K562 (cell line): ENCODE data around the gene SMIM12. TPM values are rescaled to one million over a fixed set of nuclear protein-coding genes. Genes with fewer than 3 reads are reported as not detected.

Experiments
- ATAC-seq: fragments of 200-7000 bp; cut with Tn5 transposase; 3 replicates; pipeline ENCODE4 v1.9.1; 2020; ENCODE audit warnings: moderate library complexity
- BruUV-seq: library from RNA; stranded (reverse); fragments of 400-500 nt; replicated peaks from 2 replicates; lab custom pipeline; 2021; lab: Mats Ljungman, UMichigan
- CTCF ChIA-PET: fragments of 300-600 bp; formaldehyde crosslinking; extraction: SDS; loops from one replicate; lab custom pipeline; 2021; ENCODE audit warnings: low intra/inter-chr PET ratio; lab: Yijun Ruan, JAX
- POLR2A ChIA-PET: fragments of 300-600, 350-650 bp; sonication (Branson Sonifier 250); formaldehyde crosslinking; extraction: SDS; loops from one replicate; lab custom pipeline; 2021; ENCODE audit warnings: antibody characterized with exemption, inconsistent platforms; lab: Yijun Ruan, JAX
- DNase-seq, 4 experiments: peaks; one replicate each; pipeline versions ENCODE4 v3.0.0 to v3.0.0-alpha.2; 2011 to 2018; ENCODE audit warnings: low spot score in 3 of 4, mixed read lengths in 3 of 4; ENCODE audit errors: extremely low read depth in 1 of 4
- FAIRE-seq: peaks from 2 replicates; lab custom pipeline; 2011; peaks lifted over from hg19 to GRCh38; lab: Jason Lieb, UNC
- H2AFZ ChIP-seq: 2 replicates; pipeline ENCODE4 v1.6.0; 2011; ENCODE audit warnings: low read depth, low read length, control low read depth, inconsistent platforms
- H3K27ac ChIP-seq: fragments of 200-600 bp; 3 replicates; pipeline ENCODE4 v1.8.0; 2011; ENCODE audit warnings: low read depth, mild to moderate bottlenecking, control low read depth, inconsistent platforms, low read length, moderate library complexity, mixed read lengths; ENCODE audit errors: extremely low read depth
- H3K27me3 ChIP-seq, 2 experiments: fragments of 300-600 bp in 1 of 2; 2 replicates in 1 of 2; 3 replicates in 1 of 2; pipeline versions ENCODE4 v1.6.0 to v1.8.0; 2011; ENCODE audit warnings: inconsistent platforms in 2 of 2, low read length in 2 of 2, mild to moderate bottlenecking in 1 of 2, mixed read lengths in 1 of 2, moderate library complexity in 1 of 2; ENCODE audit not compliant: control insufficient read depth in 2 of 2, insufficient read depth in 2 of 2
- H3K36me3 ChIP-seq: fragments of 300-600 bp; 3 replicates; pipeline ENCODE4 v1.8.0; 2011; ENCODE audit warnings: mild to moderate bottlenecking, low read length, inconsistent platforms; ENCODE audit not compliant: control insufficient read depth, insufficient read depth
- H3K4me1 ChIP-seq, 2 experiments: fragments of 200-600 bp in 1 of 2; replicated peaks in 1 of 2; 2 replicates in 1 of 2; 3 replicates in 1 of 2; pipeline versions ENCODE4 v1.5.1 to v1.8.0; 2011; ENCODE audit warnings: inconsistent platforms in 2 of 2, low read length in 2 of 2, mild to moderate bottlenecking in 1 of 2, mixed read lengths in 1 of 2, moderate library complexity in 1 of 2; ENCODE audit not compliant: control insufficient read depth in 2 of 2, insufficient read depth in 2 of 2
- H3K4me2 ChIP-seq: 2 replicates; pipeline ENCODE4 v1.6.1; 2011; ENCODE audit warnings: low read length, control low read depth, inconsistent platforms, mixed read lengths; ENCODE audit not compliant: insufficient read depth
- H3K4me3 ChIP-seq: fragments of 200-600 bp; sonication (generic), shearing (Covaris generic); 2 replicates; pipeline ENCODE4 v1.5.1; 2016; ENCODE audit warnings: control low read depth, inconsistent platforms
- H3K79me2 ChIP-seq: fragments of 200-600 bp; 3 replicates; pipeline ENCODE4 v1.8.0; 2011; ENCODE audit warnings: low read length, inconsistent platforms; ENCODE audit not compliant: control insufficient read depth, insufficient read depth
- H3K9ac ChIP-seq, 2 experiments: 2 replicates each; pipeline versions ENCODE4 v1.6.0 to v1.6.1; 2011; ENCODE audit warnings: low read depth in 2 of 2, low read length in 2 of 2, control low read depth in 1 of 2, inconsistent platforms in 1 of 2, mild to moderate bottlenecking in 1 of 2, mixed read lengths in 1 of 2; ENCODE audit not compliant: insufficient read depth in 1 of 2
- H3K9me1 ChIP-seq: one replicate; pipeline ENCODE4 v1.6.0; 2011; ENCODE audit warnings: inconsistent platforms, mild to moderate bottlenecking, low read length, moderate library complexity; ENCODE audit not compliant: control insufficient read depth, insufficient read depth
- H3K9me3 ChIP-seq: replicated peaks from 2 replicates; pipeline ENCODE4 v1.5.1; 2011; ENCODE audit warnings: low read depth, low read length, inconsistent platforms; ENCODE audit not compliant: control insufficient read depth, insufficient read depth
- H4K20me1 ChIP-seq: replicated peaks from 2 replicates; pipeline ENCODE4 v1.6.1; 2011; ENCODE audit warnings: low read length, inconsistent platforms, mixed read lengths; ENCODE audit not compliant: control insufficient read depth, insufficient read depth
- CBFA2T2 ChIP-seq: fragments of 450-650 bp; conservative IDR thresholded peaks from 2 replicates; pipeline ENCODE4 v1.6.1; 2017; ENCODE audit warnings: mild to moderate bottlenecking
- CBFA2T3 ChIP-seq: fragments of 450-650 bp; IDR thresholded peaks from 2 replicates; pipeline ENCODE4 v1.6.1; 2017
- HDAC3 ChIP-seq: fragments of 450-650 bp; IDR thresholded peaks from 2 replicates; pipeline ENCODE4 v1.6.1; 2018; ENCODE audit warnings: borderline replicate concordance, mild to moderate bottlenecking, moderate library complexity; ENCODE audit not compliant: partially characterized antibody
- IRF2 ChIP-seq: sonication (generic); formaldehyde crosslinking; IDR thresholded peaks from 2 replicates; pipeline ENCODE4 v1.8.1; 2022; ENCODE audit warnings: mild to moderate bottlenecking, missing genetic modification reagents
- PRDM10 ChIP-seq: fragments of 450-650 bp; IDR thresholded peaks from 2 replicates; pipeline ENCODE4 v1.6.1; 2018; ENCODE audit not compliant: partially characterized antibody
- SOX6 ChIP-seq: fragments of 450-650 bp; IDR thresholded peaks from 2 replicates; pipeline ENCODE4 v1.6.1; 2014; ENCODE audit warnings: mild to moderate bottlenecking
- ZBTB33 ChIP-seq: sonication (generic); formaldehyde crosslinking; IDR thresholded peaks from 2 replicates; pipeline ENCODE4 v1.8.1; 2023; ENCODE audit warnings: mild to moderate bottlenecking, missing genetic modification reagents
- WGBS: fragments of 100-300 bp; shearing (Covaris generic); methylation state at CpG from one replicate; pipeline ENCODE4 v1.1.6; 2016; ENCODE audit warnings: low coverage, mixed read lengths; ENCODE audit not compliant: insufficient coverage; ENCODE audit errors: missing lambda C conversion rate; 5-methylcytosine and 5-hydroxymethylcytosine counted together
- in situ Hi-C: fragments of 300-500 bp; cut with MboI; formaldehyde crosslinking; loops from 4 replicates; pipeline ENCODE4 v1.15.0; 2018; ENCODE audit warnings: inconsistent platforms, mixed read lengths
- intact Hi-C: fragments of 100-400 bp; cut with micrococcal nuclease; formaldehyde crosslinking; loops from 2 replicates; pipeline ENCODE4 v1.14.2; 2022
- polyA plus RNA-seq, 8 experiments: library from polyadenylated mRNA; depleted of rRNA in 4 of 8; stranded (reverse) in 5 of 8; unstranded in 3 of 8; fragments of >200 nt; fragmentation: Nextera tagmentation in 2 of 8; fragmentation: Illumina TruSeq in 1 of 8; extraction: Ambion mirVana in 2 of 8; extraction: Trizol in 1 of 8; gene quantifications; 2 replicates each; pipeline versions ENCODE4 v1.2.1 to v1.2.3, GENCODE V29; 2011 to 2014; ENCODE audit warnings: inconsistent platforms in 1 of 8, missing spikeins in 1 of 8
- total RNA-seq, 7 experiments: library from RNA; depleted of rRNA in 6 of 7; stranded (reverse); fragments of >200 nt in 6 of 7; fragmentation: Illumina TruSeq in 2 of 7; extraction: Trizol in 2 of 7; gene quantifications; 2 replicates each; pipeline versions ENCODE4 v1.2.1 to v1.2.3, GENCODE V29; 2011 to 2021; ENCODE audit warnings: low replicate concordance in 1 of 7

The SMIM12 gene
- total and polyA plus RNA-seq, 9 of the 15 experiments (the other 6 are each of a cell fraction or from before 2014, with no cell fraction given), result 51.7 to 112 (median 63.9) TPM

DNA sequence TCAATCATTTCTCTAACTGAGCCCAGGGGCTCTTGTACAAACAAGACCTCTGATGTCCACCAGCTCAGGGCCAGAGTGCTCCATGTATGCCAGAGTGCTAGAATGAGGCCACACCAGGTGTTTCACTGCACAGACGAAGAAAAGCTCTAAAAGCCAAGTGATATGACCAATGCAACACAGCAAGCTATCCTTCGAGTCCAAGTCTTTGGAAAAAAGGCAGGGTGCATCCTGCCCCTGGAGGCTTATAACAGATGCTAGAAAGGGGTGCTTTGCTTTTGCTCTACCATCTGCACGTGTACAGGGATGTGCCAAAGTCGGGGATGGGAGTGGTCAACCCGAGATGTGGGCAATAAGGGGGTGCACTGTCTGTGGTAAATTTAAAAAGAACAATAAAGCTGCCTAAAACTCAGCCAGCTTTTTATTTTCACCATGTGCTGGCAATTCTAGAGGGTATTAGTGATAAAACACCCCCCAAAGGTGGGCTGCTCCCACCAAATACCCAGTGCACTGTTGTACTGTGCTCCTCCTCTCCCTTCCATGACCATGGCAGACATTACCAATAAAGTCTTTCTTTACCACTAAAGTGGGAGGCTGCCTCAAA lies 32.1 kb downstream of the SMIM12 start (continued):
- TF ChIP-seq PRDM10 (peak; percentile 69), SOX6 (no peak)

- Histone ChIP-seq H3K27ac (no peak overlapping the region), H3K4me3 (no peak overlapping the region), H4K20me1 (no peaks in the 10 kb centered on the region), H3K9me3 (no peaks in the 10 kb centered on the region), H3K9ac (peak overlapping the region in 1 of 2 experiments; percentile 46; a peak in 2 of 4 replicates), H3K4me1 (peaks cover 0 to 7% of the 10 kb centered on the region in 2 experiments; a peak in 2 of 5 replicates)
- in situ Hi-C loops, result no loop called here
- no TSS peak for BruUV-seq
- POLR2A ChIA-PET, result interaction anchor here (0.6 to 1.2 kb wide), 5 partner anchors 10 to 953 kb away, joined by 3 read pairs; no protein-coding TSS in a partner anchor
- no peak for FAIRE-seq
- peak in 1 of 4 experiments; percentile 14 for DNase-seq
- TF ChIP-seq ZBTB33 (CRISPR knock-in tag) (peak; percentile 61; the same call in 1 of the 2 replicates), IRF2 (CRISPR knock-in tag) (peak; percentile 50; the same call in 1 of the 2 replicates), HDAC3 (no peak), CBFA2T2 (0 out of 2 replicates have a peak, but pooled peaks have one; percentile 6), CBFA2T3 (peak; percentile 36)
- TF ChIP-seq, all 486 proteins: peak for 4
- no peaks in the 10 kb centered on the region for H3K36me3 ChIP-seq
- peaks cover 0 to 7% of the 10 kb centered on the region in 2 experiments; a peak in 2 of 5 replicates for H3K27me3 ChIP-seq
- CTCF ChIA-PET, result no interaction called here
- intact Hi-C loops, result no loop called here
- no peaks in the 10 kb centered on the region for H3K79me2 ChIP-seq
- 7% methylated on average over 11 of the region's 11 CpGs for whole genome bisulfite sequencing
- ATAC-seq, result peak; percentile 49
- H3K4me2 ChIP-seq, result no peak overlapping the region
- H2AFZ ChIP-seq, result no peak overlapping the region
- H3K9me1 ChIP-seq, result no peaks in the 10 kb centered on the region
Observed at GRCh38 chr1:34825455-34826091, 34.0 kb downstream of the SMIM12 start.
